Measurements from ENCODE around the gene RCBTB2. TPM values are rescaled to one million over a fixed set of nuclear protein-coding genes. Genes with fewer than 3 reads are reported as not detected.

RCBTB2 gene
- total and polyA plus RNA-seq, 3 donors from 2014 or later = 10.0 to 15.6 (median 12.2) TPM

- DNase-seq = no peak
- no peaks in the 10 kb centered on the region for H3K4me1 ChIP-seq
- intact Hi-C loops (cut with DNase I; ENCODE audit: low total_unique reads) = no loop called here
These were observed 42.6 kb downstream of the RCBTB2 start for GRCh38 chr13:48490241-48490640.

DNA sequence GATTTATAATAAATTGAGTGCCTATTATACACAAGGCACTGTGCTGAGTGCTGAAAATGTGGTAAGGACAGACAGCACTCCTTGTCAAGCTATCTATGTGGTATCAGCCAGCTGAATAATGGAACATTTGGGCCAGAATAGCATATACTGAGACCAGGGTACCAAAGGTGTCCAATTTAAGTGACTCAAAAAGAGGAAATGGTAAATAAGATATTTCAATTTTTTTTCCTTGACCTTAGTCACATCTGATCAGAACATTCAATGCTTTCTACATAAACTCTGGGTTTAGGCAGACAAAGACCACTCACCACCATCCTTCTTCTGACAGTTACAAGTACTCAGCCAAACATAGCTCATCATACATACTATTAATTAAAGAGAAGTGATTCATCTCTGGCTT, 43.2 kb downstream of the RCBTB2 start:
- no peak overlapping the region for H3K27ac ChIP-seq
- no peaks in the 10 kb centered on the region for H3K4me1 ChIP-seq
- H3K36me3 ChIP-seq (ENCODE audit: low read depth, missing control alignments) = no peaks in the 10 kb centered on the region
- H3K4me3 ChIP-seq = no peak overlapping the region
- DNase-seq = no peak
- TF ChIP-seq POLR2A (IDR thresholded peaks at IDR 0.05) (no peak), CTCF (IDR thresholded peaks at IDR 0.05) (no peak)
- H3K9me3 ChIP-seq = no peaks in the 10 kb centered on the region
- intact Hi-C loops (cut with DNase I; ENCODE audit: low total_unique reads) = no loop called here
- H3K27me3 ChIP-seq = no peaks in the 10 kb centered on the region

More at GRCh38 chr13:48490241-48490640, 42.6 kb downstream of the RCBTB2 start:
- Histone ChIP-seq H3K4me3 (no peak overlapping the region), H3K27me3 (no peaks in the 10 kb centered on the region), H3K36me3 (ENCODE audit: low read depth, missing control alignments) (no peaks in the 10 kb centered on the region), H3K27ac (no peak overlapping the region), H3K9me3 (no peaks in the 10 kb centered on the region)
- WGBS, 2 donors = 94 to 98% methylated on average over 3 of the region's 3 CpGs
- TF ChIP-seq POLR2A (IDR thresholded peaks at IDR 0.05) (no peak), CTCF (IDR thresholded peaks at IDR 0.05) (no peak)

GRCh38 chr13:48488995-48489394, 43.9 kb downstream of the RCBTB2 start:
- Histone ChIP-seq H3K27ac (no peak overlapping the region), H3K9me3 (no peaks in the 10 kb centered on the region), H3K4me1 (no peaks in the 10 kb centered on the region), H3K27me3 (no peaks in the 10 kb centered on the region), H3K36me3 (ENCODE audit: low read depth, missing control alignments) (no peaks in the 10 kb centered on the region), H3K4me3 (no peak overlapping the region)
- intact Hi-C loops (cut with DNase I; ENCODE audit: low total_unique reads) = no loop called here
- no peak for DNase-seq
- TF ChIP-seq POLR2A (IDR thresholded peaks at IDR 0.05) (no peak), CTCF (IDR thresholded peaks at IDR 0.05) (no peak)

- DNase-seq = no peak
- H3K27me3 ChIP-seq = no peaks in the 10 kb centered on the region
- WGBS, 2 donors = 95 to 98% methylated on average over 2 of the region's 2 CpGs
- no peak overlapping the region for H3K27ac ChIP-seq
- TF ChIP-seq CTCF (IDR thresholded peaks at IDR 0.05) (no peak), POLR2A (IDR thresholded peaks at IDR 0.05) (no peak)
- intact Hi-C loops (cut with DNase I; ENCODE audit: low total_unique reads) = no loop called here
- H3K4me3 ChIP-seq = no peak overlapping the region
- no peaks in the 10 kb centered on the region for H3K36me3 ChIP-seq (ENCODE audit: low read depth, missing control alignments)
- no peaks in the 10 kb centered on the region for H3K4me1 ChIP-seq
- H3K9me3 ChIP-seq = no peaks in the 10 kb centered on the region
These were observed 44.9 kb downstream of the RCBTB2 start for GRCh38 chr13:48487968-48488367.

GRCh38 chr13:48486836-48487235, 46.0 kb downstream of the RCBTB2 start:
- intact Hi-C loops (cut with DNase I; ENCODE audit: low total_unique reads) = no loop called here

More at GRCh38 chr13:48486836-48487235, 46.0 kb downstream of the RCBTB2 start:
- TF ChIP-seq CTCF (IDR thresholded peaks at IDR 0.05) = no peak
- no peak for TF ChIP-seq POLR2A (IDR thresholded peaks at IDR 0.05)
- Histone ChIP-seq H3K36me3 (ENCODE audit: low read depth, missing control alignments) (no peaks in the 10 kb centered on the region), H3K27ac (no peak overlapping the region), H3K9me3 (no peaks in the 10 kb centered on the region), H3K27me3 (no peaks in the 10 kb centered on the region), H3K4me1 (no peaks in the 10 kb centered on the region), H3K4me3 (no peak overlapping the region)
- WGBS, 2 donors = 80 to 86% methylated on average over 5 of the region's 5 CpGs
- no peak for DNase-seq

Data from testis (tissue), 3 donors.